GM12878 (cell line): Measurements from ENCODE around the gene COPB1. TPM values are rescaled to one million over a fixed set of nuclear protein-coding genes. Genes with fewer than 3 reads are reported as not detected.

Experiments
- ATAC-seq: fragments of 200-7000 bp; cut with Tn5 transposase; 3 replicates; pipeline ENCODE4 v1.9.1; 2020; ENCODE audit warnings: mild to moderate bottlenecking, moderate library complexity
- BruUV-seq: library from RNA; stranded (reverse); fragments of 400-500 nt; replicated peaks from 2 replicates; lab custom pipeline; 2021; lab: Mats Ljungman, UMichigan
- CTCF ChIA-PET: fragments of 300-600 bp; sonication (Branson Sonifier 250); formaldehyde crosslinking; extraction: SDS; loops from one replicate; lab custom pipeline; 2021; ENCODE audit warnings: inconsistent platforms; lab: Yijun Ruan, JAX
- POLR2A ChIA-PET: fragments of 350-600 bp; formaldehyde crosslinking; extraction: SDS; loops from one replicate; lab custom pipeline; 2021; ENCODE audit warnings: inconsistent platforms; lab: Charles Lee
- RAD21 ChIA-PET: fragments of 300-600 bp; sonication (Branson Sonifier 250); formaldehyde crosslinking; loops from one replicate; lab custom pipeline; 2023; ENCODE audit warnings: antibody characterized with exemption; ENCODE audit not compliant: unreplicated experiment; lab: Charles Lee
- SMC1A ChIA-PET: fragments of 300-600 bp; sonication (Branson Sonifier 250); formaldehyde crosslinking; loops from one replicate; lab custom pipeline; 2023; ENCODE audit not compliant: unreplicated experiment, uncharacterized antibody; lab: Charles Lee
- DNase-seq: peaks from one replicate; pipeline ENCODE4 v3.0.0-alpha.2; 2011; ENCODE audit warnings: low read depth, low spot score
- FAIRE-seq: peaks from 3 replicates; lab custom pipeline; 2011; peaks lifted over from hg19 to GRCh38; lab: Jason Lieb, UNC
- H2AFZ ChIP-seq: 2 replicates; pipeline ENCODE4 v1.6.0; 2011; ENCODE audit warnings: low read depth, low read length, control low read depth; ENCODE audit not compliant: control insufficient read depth
- H3K27ac ChIP-seq: 2 replicates; pipeline ENCODE4 v1.5.1; 2011; ENCODE audit warnings: control low read depth; ENCODE audit not compliant: control insufficient read depth, insufficient read depth
- H3K27me3 ChIP-seq, 2 experiments: replicated peaks in 1 of 2; 2 replicates each; pipeline versions ENCODE4 v1.6.0 to v1.6.1; 2011; ENCODE audit warnings: low read length in 1 of 2; ENCODE audit not compliant: control insufficient read depth in 2 of 2, insufficient read depth in 2 of 2
- H3K36me3 ChIP-seq, 2 experiments: 2 replicates each; pipeline ENCODE4 v1.5.1; 2011; ENCODE audit warnings: low read length in 1 of 2; ENCODE audit not compliant: control insufficient read depth in 2 of 2, insufficient read depth in 2 of 2
- H3K4me1 ChIP-seq: 2 replicates; pipeline ENCODE4 v1.6.1; 2011; ENCODE audit warnings: mild to moderate bottlenecking, low read length, moderate library complexity, mixed read lengths; ENCODE audit not compliant: control insufficient read depth, insufficient read depth
- H3K4me2 ChIP-seq: 2 replicates; pipeline ENCODE4 v1.6.0; 2011; ENCODE audit warnings: control low read depth; ENCODE audit not compliant: control insufficient read depth, insufficient read depth
- H3K4me3 ChIP-seq: fragments of 200-600 bp; sonication (generic); 2 replicates; pipeline ENCODE4 v1.5.1; 2016
- H3K79me2 ChIP-seq: 2 replicates; pipeline ENCODE4 v1.6.0; 2011; ENCODE audit warnings: low read length; ENCODE audit not compliant: control insufficient read depth, insufficient read depth
- H3K9ac ChIP-seq: 2 replicates; pipeline ENCODE4 v1.8.0; 2011; ENCODE audit warnings: low read length, control low read depth, mixed read lengths; ENCODE audit not compliant: control insufficient read depth, insufficient read depth
- H3K9me3 ChIP-seq: replicated peaks from 3 replicates; pipeline ENCODE4 v1.5.1; 2011; ENCODE audit warnings: mild to moderate bottlenecking, low read length; ENCODE audit not compliant: control insufficient read depth, insufficient read depth
- H4K20me1 ChIP-seq: 2 replicates; pipeline ENCODE4 v1.6.0; 2011; ENCODE audit not compliant: control insufficient read depth, insufficient read depth
- BACH1 ChIP-seq: fragments of 450-650 bp; IDR thresholded peaks from 2 replicates; pipeline ENCODE4 v1.6.1; 2017; ENCODE audit warnings: mild to moderate bottlenecking, borderline replicate concordance
- E4F1 ChIP-seq: fragments of 450-650 bp; IDR thresholded peaks from 2 replicates; pipeline ENCODE4 v1.6.1; 2018; ENCODE audit warnings: borderline replicate concordance, mild to moderate bottlenecking; ENCODE audit not compliant: partially characterized antibody
- EP300 ChIP-seq, 2 experiments: fragments of 150-350 bp in 1 of 2; IDR thresholded peaks; 2 replicates each; pipeline ENCODE4 v1.6.1; 2011 to 2012; ENCODE audit warnings: low read depth in 2 of 2, low read length in 2 of 2, borderline replicate concordance in 1 of 2, improper control_type of control experiment in 1 of 2, inconsistent platforms in 1 of 2; ENCODE audit not compliant: control insufficient read depth in 1 of 2
- IRF4 ChIP-seq: IDR thresholded peaks from 2 replicates; pipeline ENCODE4 v1.6.1; 2011; ENCODE audit warnings: low read depth, low read length
- NKRF ChIP-seq: fragments of 450-650 bp; conservative IDR thresholded peaks from 2 replicates; pipeline ENCODE4 v1.6.1; 2017; ENCODE audit warnings: mild to moderate bottlenecking, moderate library complexity
- POLR2A ChIP-seq: IDR thresholded peaks from 2 replicates; pipeline ENCODE4 v1.6.1; 2011; ENCODE audit warnings: low read depth, mild to moderate bottlenecking, low read length
- RB1 ChIP-seq: fragments of 450-650 bp; formaldehyde crosslinking; IDR thresholded peaks from 2 replicates; pipeline ENCODE4 v1.6.1; 2017; ENCODE audit warnings: mild to moderate bottlenecking, borderline replicate concordance
- RBBP5 ChIP-seq: fragments of 200-600 bp; sonication (generic); conservative IDR thresholded peaks from 2 replicates; pipeline ENCODE4 v1.6.1; 2016
- ZBTB33 ChIP-seq: fragments of 450-650 bp; IDR thresholded peaks from 2 replicates; pipeline ENCODE4 v1.6.1; 2017; ENCODE audit warnings: mild to moderate bottlenecking
- whole genome bisulfite sequencing: methylation state at CpG from one replicate; pipeline ENCODE4 v1.1.6; 2016; ENCODE audit warnings: low lambda C conversion rate; ENCODE audit not compliant: insufficient replicate concordance, insufficient coverage; ENCODE audit errors: missing lambda C conversion rate; 5-methylcytosine and 5-hydroxymethylcytosine counted together
- in situ Hi-C: fragments of 300-500 bp; cut with MboI; formaldehyde crosslinking; loops from 9 replicates; pipeline ENCODE4 v1.14.3; 2018; ENCODE audit warnings: mixed read lengths
- intact Hi-C: fragments of 100-400 bp; cut with micrococcal nuclease; formaldehyde crosslinking; loops from one replicate; pipeline ENCODE4 v1.14.2; 2022; ENCODE audit not compliant: unreplicated experiment
- polyA plus RNA-seq, 11 experiments: library from polyadenylated mRNA; depleted of rRNA in 4 of 11; unstranded in 6 of 11; stranded (reverse) in 5 of 11; fragments of >200 nt; fragmentation: Nextera tagmentation in 4 of 11; fragmentation: Illumina TruSeq in 1 of 11; extraction: Ambion mirVana in 4 of 11; extraction: Trizol in 1 of 11; gene quantifications; 1 replicate in 1 of 11; 2 replicates in 10 of 11; pipeline versions ENCODE4 v1.2.1 to v1.2.3, GENCODE V29; 2011 to 2016; ENCODE audit warnings: inconsistent platforms in 2 of 11, missing spikeins in 2 of 11, low read depth in 1 of 11
- total RNA-seq, 4 experiments: library from RNA; depleted of rRNA in 3 of 4; stranded (reverse); fragments of >200 nt in 3 of 4; fragmentation: Illumina TruSeq in 1 of 4; extraction: Trizol in 1 of 4; gene quantifications; 2 replicates each; pipeline versions ENCODE4 v1.2.1 to v1.2.3, GENCODE V29; 2013 to 2021

The COPB1 gene
- total and polyA plus RNA-seq, 10 of the 15 experiments (the other 5 are each of a cell fraction or from before 2014, with no cell fraction given): 67.0 to 149 (median 109) TPM

GRCh38 chr11:14499178-14499559 is 442 bp downstream of the COPB1 start:
- ChIA-PET CTCF (interaction anchor here (0.8 to 2.3 kb wide), 2 partner anchors 29 to 191 kb away, joined by 3 to 5 read pairs; no protein-coding TSS in a partner anchor), SMC1A (interaction anchor here (1.0 to 1.7 kb wide), 2 partner anchors 23 to 35 kb away, joined by 3 to 4 read pairs; no protein-coding TSS in a partner anchor), RAD21 (interaction anchor here (1.8 to 2.4 kb wide), 2 partner anchors 21 to 44 kb away, joined by 5 to 21 read pairs; partner anchors contain the start of gene PSMA1), POLR2A (interaction anchor here (0.7 to 3.6 kb wide), 4 partner anchors 19 to 27 kb away, joined by 3 to 34 read pairs (median 6); partner anchors contain the start of gene PSMA1)
- Histone ChIP-seq H2AFZ (peak overlapping the region; percentile 45; the same call in 1 of the 2 replicates), H3K4me3 (peak overlapping the region; percentile 89), H3K4me2 (peak overlapping the region; percentile 77), H3K9ac (peak overlapping the region; percentile 82), H4K20me1 (no peaks in the 10 kb centered on the region), H3K9me3 (no peaks in the 10 kb centered on the region), H3K4me1 (no peaks in the 10 kb centered on the region), H3K36me3 (peaks cover 1 to 9% of the 10 kb centered on the region in 2 experiments; a peak in 3 of 4 replicates), H3K27me3 (no peaks in the 10 kb centered on the region), H3K79me2 (peaks cover 27% of the 10 kb centered on the region), H3K27ac (peak overlapping the region; percentile 87)
- peak; percentile 59 for ATAC-seq
- WGBS: 2% methylated on average over 15 of the region's 19 CpGs
- FAIRE-seq: no peak
- in situ Hi-C loops: no loop called here
- DNase-seq: no peak
- TF ChIP-seq BACH1 (no peak), NKRF (0 out of 2 replicates have a peak, but pooled peaks have one; percentile 17)
- intact Hi-C loops: loop anchor here (2.0 kb wide), 1 partner anchor 22 kb away; the partner anchor contains the start of gene PSMA1
- BruUV-seq: TSS peak; percentile 60

- no peaks in the 10 kb centered on the region for H3K9me3 ChIP-seq
- ChIA-PET RAD21 (interaction anchor here (1.6 kb wide), 1 partner anchor 178 kb away, joined by 3 read pairs; no protein-coding TSS in a partner anchor), CTCF (interaction anchor here (0.7 to 1.9 kb wide), 6 partner anchors 9 to 180 kb away, joined by 3 to 7 read pairs (median 4); no protein-coding TSS in a partner anchor), SMC1A (interaction anchor here (0.6 to 1.4 kb wide), 6 partner anchors 9 to 180 kb away, joined by 3 to 4 read pairs (median 3); no protein-coding TSS in a partner anchor), POLR2A (interaction anchor here (1.7 kb wide), 1 partner anchor 10 kb away, joined by 4 read pairs; no protein-coding TSS in a partner anchor)
- no peak overlapping the region for H3K9ac ChIP-seq
- no peak for ATAC-seq
- H2AFZ ChIP-seq: no peak overlapping the region
- H3K4me2 ChIP-seq: no peak overlapping the region
- no TSS peak for BruUV-seq
- intact Hi-C loops (no loop called here), in situ Hi-C loops (no loop called here)
- DNase-seq: no peak
- WGBS: 100% methylated on average over 3 of the region's 3 CpGs
- H4K20me1 ChIP-seq: no peaks in the 10 kb centered on the region
- peaks cover 5 to 32% of the 10 kb centered on the region in 2 experiments for H3K36me3 ChIP-seq
- no peak overlapping the region for H3K4me3 ChIP-seq
- no peak for FAIRE-seq
- H3K27me3 ChIP-seq: no peaks in the 10 kb centered on the region
- H3K4me1 ChIP-seq: no peaks in the 10 kb centered on the region
- no peaks in the 10 kb centered on the region for H3K79me2 ChIP-seq
- no peak overlapping the region for H3K27ac ChIP-seq
- no peak for TF ChIP-seq ZBTB33
- no peak for TF ChIP-seq RBBP5
- no peak for TF ChIP-seq EP300 (IDR thresholded peaks at IDR 0.05; ENCODE audit: borderline replicate concordance in 1 of 2, control insufficient read depth in 1 of 2, low read depth in 2 of 2, low read length in 2 of 2)
- TF ChIP-seq RB1: no peak
- TF ChIP-seq POLR2A: no peak
- TF ChIP-seq E4F1: no peak
- TF ChIP-seq IRF4: no peak
These were observed 18.9 kb downstream of the COPB1 start for GRCh38 chr11:14480716-14481115.
